DMS 273 (cell line): ENCODE measurements around the gene SNX33.
A peak's percentile ranks its signal among the peaks of the same experiment; 100 is the strongest.
"Not testable (repeated sequence)": the region's sequence is repeated elsewhere in the genome, so short reads cannot be mapped to it uniquely, and the experiment has no call there.

Source experiments
- DNase-seq: peaks from one replicate; lab custom pipeline; 2025; ENCODE audit not compliant: unreplicated experiment; lab: John Stamatoyannopoulos, UW

Gene SNX33

GRCh38 chr15:75699517-75699916 is 51.8 kb downstream of the SNX33 start:
- not testable (repeated sequence) for DNase-seq

DNA sequence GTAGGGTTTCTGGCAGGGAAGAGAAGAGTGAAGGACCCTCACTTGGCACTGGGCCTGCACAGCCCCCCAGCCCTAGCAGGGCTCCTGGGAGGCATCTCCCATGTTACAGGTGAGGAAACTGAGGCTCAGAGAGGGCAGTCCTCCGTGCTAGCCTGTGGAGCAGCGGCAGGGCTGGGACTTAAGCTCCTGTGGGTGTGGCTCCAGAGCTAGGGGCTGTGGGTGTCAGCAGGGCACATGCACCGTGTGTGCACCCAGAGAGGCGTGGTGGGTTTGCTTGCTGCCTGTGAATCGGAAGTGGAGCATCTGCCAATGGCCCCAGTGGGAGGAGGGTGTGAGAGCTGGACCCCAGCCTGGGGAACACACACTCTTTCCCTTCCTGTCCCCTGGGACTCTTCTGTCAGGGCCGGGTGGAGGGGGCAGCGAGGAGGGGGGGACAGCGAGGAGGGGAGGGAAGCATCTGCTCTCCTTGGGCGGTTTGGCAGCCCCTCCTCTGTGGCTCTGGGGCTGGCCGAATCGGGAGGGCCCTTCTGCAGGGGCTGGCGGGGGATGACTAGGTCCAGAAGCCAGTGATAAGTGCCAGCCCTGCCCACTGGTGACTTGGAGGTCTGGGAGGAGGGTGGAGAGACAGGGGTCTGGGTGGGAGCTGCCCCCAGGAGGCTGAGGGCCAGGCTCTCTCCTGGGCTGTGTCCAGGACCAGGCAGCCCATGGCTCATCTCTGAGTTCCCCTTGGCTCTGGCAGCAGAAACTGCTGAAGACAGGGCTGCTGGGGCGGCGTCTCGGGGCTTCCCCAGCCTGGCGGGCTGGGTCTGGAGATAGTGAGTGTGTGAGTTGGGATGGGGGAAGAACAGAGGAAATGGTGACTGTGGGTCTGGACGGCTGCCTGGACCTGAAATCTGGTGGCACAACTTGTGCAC is 52.5 kb downstream of the SNX33 start:
- peak; percentile 85 for DNase-seq

- not testable (repeated sequence) for DNase-seq
Observed at GRCh38 chr15:75701071-75702003, 53.6 kb downstream of the SNX33 start.

DNA sequence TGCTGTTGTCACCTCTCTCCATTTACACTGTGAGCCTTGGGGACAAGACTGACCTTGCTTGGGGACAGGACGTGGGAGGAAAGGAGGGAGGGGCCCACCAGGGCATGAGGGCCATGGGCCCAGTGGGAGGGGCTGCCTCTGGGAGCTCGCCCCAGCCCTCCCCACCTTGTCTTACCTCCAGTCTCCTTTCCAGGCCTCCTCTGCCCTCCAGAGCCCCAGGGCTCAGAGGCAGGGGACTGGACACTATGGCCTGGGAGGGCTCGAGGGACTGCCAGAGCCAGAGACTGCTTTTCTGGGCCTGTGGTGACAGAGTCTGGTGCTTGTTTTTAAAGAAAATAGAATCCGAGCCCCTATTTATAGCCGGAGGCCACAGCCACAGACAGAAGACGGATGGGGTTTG is 54.7 kb downstream of the SNX33 start:
- DNase-seq: no peak

DNA sequence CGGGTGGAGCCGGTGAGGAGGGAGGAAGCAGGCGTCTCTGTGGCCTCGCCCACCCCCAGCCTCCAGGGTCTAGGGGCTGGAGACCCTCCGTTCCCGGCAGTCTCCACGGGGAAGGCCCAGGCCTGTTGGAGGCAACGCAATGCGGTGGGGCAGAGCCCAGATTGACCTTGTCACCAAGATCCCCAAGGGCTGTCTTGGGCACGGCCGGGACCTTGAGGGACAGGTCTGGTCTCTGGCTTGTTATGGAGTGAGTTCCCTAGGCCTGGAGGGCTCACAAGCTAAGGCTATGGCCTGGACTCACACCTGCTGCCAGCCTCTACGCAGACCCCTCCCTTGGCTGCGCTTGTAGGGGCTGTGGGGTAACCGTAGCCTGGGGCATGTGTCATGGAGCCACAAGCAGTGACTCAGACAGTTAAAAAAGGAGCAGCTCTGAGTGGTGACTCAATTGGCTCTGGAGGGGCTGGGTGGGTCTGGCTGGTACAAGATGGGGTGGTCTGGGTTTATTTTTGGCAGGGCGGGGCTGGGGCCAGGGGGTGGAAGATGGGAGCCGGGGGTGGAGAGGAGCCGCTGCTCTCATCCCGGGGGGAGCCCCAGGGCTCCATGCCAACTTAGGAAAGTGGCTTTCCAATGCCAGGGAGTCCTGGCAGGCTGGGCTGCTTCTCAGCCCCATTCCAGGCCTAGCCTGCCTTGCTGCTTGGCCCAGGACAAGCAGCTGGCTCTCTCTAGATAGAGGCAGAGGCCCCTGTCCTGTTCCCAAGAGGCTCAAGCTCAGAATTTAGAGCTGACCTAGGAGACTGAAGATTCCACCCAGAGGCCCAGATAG is 55.9 kb downstream of the SNX33 start:
- not testable (repeated sequence) for DNase-seq

GRCh38 chr15:75704263-75704615 is 56.5 kb downstream of the SNX33 start:
- no peak for DNase-seq

GRCh38 chr15:75704618-75705017 is 56.9 kb downstream of the SNX33 start:
- DNase-seq: no peak

DNA sequence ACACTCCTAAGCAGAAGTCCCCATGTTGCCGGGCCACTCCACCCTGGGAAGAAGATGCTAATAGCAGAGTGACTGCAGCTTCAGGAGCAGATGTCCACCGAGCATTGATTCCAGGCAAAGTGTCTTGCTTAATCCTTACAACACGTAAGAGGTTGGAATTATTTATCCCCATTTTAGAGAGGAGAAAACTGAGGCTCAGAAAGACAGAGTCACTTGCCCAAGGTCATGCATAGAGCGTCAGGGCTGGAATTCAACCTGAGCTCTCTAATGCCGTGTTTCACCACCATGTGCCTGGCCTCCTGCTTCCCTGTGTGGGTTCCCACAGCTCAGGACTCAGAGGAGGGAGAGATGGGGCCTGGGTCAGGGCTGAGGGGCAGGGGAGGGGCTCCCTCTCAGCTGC is 57.7 kb downstream of the SNX33 start:
- DNase-seq: not testable (repeated sequence)

DNA sequence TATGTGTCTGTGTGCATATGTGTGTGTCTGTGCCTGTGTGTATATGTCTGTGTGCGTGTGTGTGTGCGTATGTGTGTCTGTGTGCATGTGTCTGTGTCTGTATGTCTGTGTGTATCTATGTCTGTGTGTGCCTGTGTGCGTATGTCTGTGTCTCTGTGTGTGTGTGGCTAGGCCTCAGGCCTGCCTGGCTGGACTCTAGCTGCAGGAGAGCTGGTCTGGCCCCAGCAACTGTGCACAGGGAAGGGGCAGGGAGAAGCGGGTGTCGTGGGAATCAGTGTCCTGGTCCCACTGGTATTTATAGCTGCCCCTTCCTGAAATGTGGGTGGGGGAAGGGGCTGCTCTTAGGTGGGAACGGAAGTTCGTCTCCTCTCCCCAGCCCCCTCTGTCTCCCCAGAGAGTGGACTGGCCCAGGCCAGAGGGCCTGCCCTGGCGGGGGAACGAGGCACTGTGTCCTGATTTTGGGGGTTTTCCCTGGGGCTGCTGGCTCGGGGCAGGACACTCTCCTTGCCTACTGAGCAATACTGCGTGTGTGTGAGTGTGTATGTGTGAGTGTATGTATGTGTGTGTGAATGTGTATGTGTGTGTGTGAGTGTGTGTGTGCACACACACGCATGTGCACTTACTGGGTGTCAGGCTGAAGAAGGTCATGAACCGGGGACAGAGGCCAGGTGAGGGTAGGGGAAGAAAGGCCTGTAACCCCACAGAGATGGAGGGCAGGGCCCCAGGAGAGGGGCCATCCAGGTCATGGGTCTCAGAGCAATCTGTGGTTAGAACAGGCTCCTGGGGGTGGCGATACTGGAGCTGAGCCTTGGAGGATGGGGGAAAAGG is 58.4 kb downstream of the SNX33 start:
- DNase-seq: no peak

DNA sequence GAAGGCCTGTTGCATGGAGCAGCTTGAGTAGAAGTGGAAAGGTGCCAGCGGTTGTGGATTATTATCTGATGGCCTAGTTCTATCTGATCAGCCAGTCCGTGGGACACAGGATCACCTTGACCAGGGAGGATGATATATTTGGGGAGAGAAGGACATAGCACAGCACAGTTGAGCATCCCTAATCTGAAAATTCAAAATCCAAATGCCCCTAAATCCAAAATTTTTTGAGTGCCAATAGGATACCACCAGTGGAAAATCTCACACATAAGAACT is 58.9 kb downstream of the SNX33 start:
- no peak for DNase-seq

DNA sequence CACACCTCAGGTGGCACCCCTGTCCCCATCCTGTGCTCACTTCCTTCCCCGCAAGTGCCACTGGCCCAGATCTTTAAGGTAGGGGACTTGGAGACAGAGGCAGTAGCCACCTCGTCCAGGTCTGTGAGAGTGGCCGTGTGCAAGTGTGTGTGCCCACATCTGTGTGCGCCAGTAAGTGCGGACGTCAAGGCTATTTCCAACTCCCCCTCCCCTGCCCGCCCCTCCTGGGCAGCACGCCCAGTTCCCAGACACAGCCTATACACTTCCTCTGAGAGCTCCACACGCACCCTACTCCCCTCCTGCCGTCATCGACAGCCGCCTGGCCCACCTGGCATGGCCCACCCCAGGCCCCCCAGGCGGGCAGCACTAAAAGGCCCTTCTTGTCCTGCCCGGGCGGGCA is 61.7 kb downstream of the SNX33 start:
- DNase-seq: peak; percentile 22

DNA sequence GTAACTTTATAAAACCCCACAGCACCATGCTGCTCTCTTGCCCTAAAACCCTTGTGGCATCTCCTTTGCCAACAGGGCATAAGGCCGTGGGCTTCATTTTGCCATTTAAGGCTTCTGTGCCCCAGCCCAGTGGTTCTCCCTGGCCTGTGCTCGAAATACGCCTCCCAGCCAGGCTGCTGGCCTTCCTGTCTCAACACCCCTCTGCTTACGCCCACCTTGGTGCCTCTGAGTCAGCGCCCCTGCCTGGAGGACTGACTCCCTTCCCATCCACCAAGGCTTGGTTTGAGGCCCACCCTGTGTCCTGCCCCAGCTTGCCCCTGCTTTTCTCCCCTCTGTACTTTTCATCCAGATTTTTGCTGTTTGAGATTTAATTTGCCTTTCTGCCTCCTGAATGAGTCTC is 63.2 kb downstream of the SNX33 start:
- DNase-seq: not testable (repeated sequence)

DNA sequence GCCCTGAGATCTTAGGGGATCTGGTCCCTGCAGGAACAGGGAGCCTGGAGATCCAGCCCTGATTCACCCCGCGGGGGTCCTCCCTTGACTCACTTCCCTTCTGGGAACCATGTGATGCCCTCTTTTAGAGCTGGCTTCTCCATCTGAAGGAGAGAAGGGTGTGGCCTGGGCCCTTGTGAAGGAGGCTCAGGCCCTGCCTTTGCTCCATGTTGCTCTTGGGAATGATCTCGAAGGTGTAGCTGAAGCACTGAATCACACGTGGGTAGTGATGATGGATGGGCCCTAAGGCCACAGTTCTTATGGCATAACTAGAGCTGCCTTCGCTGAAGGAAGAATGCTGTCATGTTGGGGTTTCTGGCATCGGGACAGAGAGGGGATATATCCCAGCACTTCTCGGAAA is 63.8 kb downstream of the SNX33 start:
- not testable (repeated sequence) for DNase-seq
